Epithelial cell of prostate (primary cell): Measurements from ENCODE around the gene ARID3B.
A peak's percentile ranks its signal among the peaks of the same experiment; 100 is the strongest.
"Not testable (repeated sequence)": the region's sequence is repeated elsewhere in the genome, so short reads cannot be mapped to it uniquely, and the experiment has no call there.

Experiments
- DNase-seq: peaks from one replicate; pipeline ENCODE4 v3.0.0-alpha.2; 2011; ENCODE audit warnings: low read depth, low spot score
- H3K27ac ChIP-seq: fragments of 450-650 bp; 2 replicates; pipeline ENCODE4 v1.5.1; 2017; ENCODE audit warnings: mild to moderate bottlenecking

The ARID3B gene

GRCh38 chr15:74531144-74531811 is 9.7 kb upstream of the ARID3B start:
- H3K27ac ChIP-seq, result peak overlapping the region; percentile 76
- no peak for DNase-seq

- DNase-seq, result no peak
- peak overlapping the region; percentile 79 for H3K27ac ChIP-seq
Measured at GRCh38 chr15:74535388-74536084, 5.5 kb upstream of the ARID3B start.

GRCh38 chr15:74537736-74538135 is 3.3 kb upstream of the ARID3B start:
- no peak for DNase-seq
- no peak overlapping the region for H3K27ac ChIP-seq

- not testable (repeated sequence) for H3K27ac ChIP-seq, DNase-seq
Measured at GRCh38 chr15:74539521-74539920, 1.5 kb upstream of the ARID3B start.

GRCh38 chr15:74540161-74540760 is 759 bp upstream of the ARID3B start:
- DNase-seq, result no peak
- H3K27ac ChIP-seq, result peak overlapping the region; percentile 78

- peak overlapping the region; percentile 78 for H3K27ac ChIP-seq
Measured at GRCh38 chr15:74541494-74542165, 610 bp downstream of the ARID3B start.

GRCh38 chr15:74542166-74543042 is 1.4 kb downstream of the ARID3B start:
- H3K27ac ChIP-seq, result peak overlapping the region; percentile 78
- DNase-seq, result no peak

More at GRCh38 chr15:74541494-74542165, 610 bp downstream of the ARID3B start:
- DNase-seq, result no peak

GRCh38 chr15:74543043-74543422 is 2.0 kb downstream of the ARID3B start:
- H3K27ac ChIP-seq, result peak overlapping the region; percentile 78
- no peak for DNase-seq

GRCh38 chr15:74543583-74543982 is 2.6 kb downstream of the ARID3B start:
- H3K27ac ChIP-seq, result no peak overlapping the region
- DNase-seq, result no peak

GRCh38 chr15:74545086-74545485 is 4.1 kb downstream of the ARID3B start:
- H3K27ac ChIP-seq, result no peak overlapping the region
- no peak for DNase-seq

GRCh38 chr15:74545776-74546656 is 5.0 kb downstream of the ARID3B start:
- peak; percentile 92 for DNase-seq
- H3K27ac ChIP-seq, result peak overlapping the region; percentile 16

GRCh38 chr15:74547616-74548015 is 6.6 kb downstream of the ARID3B start:
- no peak for DNase-seq
- H3K27ac ChIP-seq, result no peak overlapping the region

GRCh38 chr15:74548241-74548640 is 7.2 kb downstream of the ARID3B start:
- H3K27ac ChIP-seq, result no peak overlapping the region
- DNase-seq, result no peak

GRCh38 chr15:74549816-74550215 is 8.8 kb downstream of the ARID3B start:
- H3K27ac ChIP-seq, result no peak overlapping the region
- DNase-seq, result no peak

GRCh38 chr15:74551714-74552113 is 10.7 kb downstream of the ARID3B start:
- no peak overlapping the region for H3K27ac ChIP-seq
- DNase-seq, result no peak

- H3K27ac ChIP-seq, result no peak overlapping the region
- no peak for DNase-seq
Measured at GRCh38 chr15:74552773-74553441, 11.9 kb downstream of the ARID3B start.

- DNase-seq, result no peak
Measured at GRCh38 chr15:74555192-74555591, 14.2 kb downstream of the ARID3B start.

GRCh38 chr15:74558706-74559105 is 17.7 kb downstream of the ARID3B start:
- H3K27ac ChIP-seq, result no peak overlapping the region
- DNase-seq, result no peak

More at GRCh38 chr15:74555192-74555591, 14.2 kb downstream of the ARID3B start:
- H3K27ac ChIP-seq, result no peak overlapping the region
